GM18951 (cell line): ENCODE results near the gene SLCO2A1.

Experiments
- POLR2A ChIP-seq: IDR thresholded peaks from 4 replicates; pipeline ENCODE4 v1.6.1; 2011; ENCODE audit warnings: mild to moderate bottlenecking; ENCODE audit not compliant: insufficient read length, insufficient read depth; ENCODE audit errors: extremely low read depth
- in situ Hi-C: fragments of 300-500 bp; cut with MboI; formaldehyde crosslinking; loops from one replicate; pipeline ENCODE4 v1.12.0; 2022; ENCODE audit warnings: low sequenced_read_pairs, mixed read lengths, inconsistent platforms; ENCODE audit not compliant: unreplicated experiment

SLCO2A1 gene

GRCh38 chr3:134067531-134068161 is 37.9 kb upstream of the SLCO2A1 start:
- in situ Hi-C loops, result no loop called here
- TF ChIP-seq POLR2A, result no peak

GRCh38 chr3:134066651-134067530 is 37.2 kb upstream of the SLCO2A1 start:
- in situ Hi-C loops, result no loop called here
- TF ChIP-seq POLR2A, result no peak

DNA sequence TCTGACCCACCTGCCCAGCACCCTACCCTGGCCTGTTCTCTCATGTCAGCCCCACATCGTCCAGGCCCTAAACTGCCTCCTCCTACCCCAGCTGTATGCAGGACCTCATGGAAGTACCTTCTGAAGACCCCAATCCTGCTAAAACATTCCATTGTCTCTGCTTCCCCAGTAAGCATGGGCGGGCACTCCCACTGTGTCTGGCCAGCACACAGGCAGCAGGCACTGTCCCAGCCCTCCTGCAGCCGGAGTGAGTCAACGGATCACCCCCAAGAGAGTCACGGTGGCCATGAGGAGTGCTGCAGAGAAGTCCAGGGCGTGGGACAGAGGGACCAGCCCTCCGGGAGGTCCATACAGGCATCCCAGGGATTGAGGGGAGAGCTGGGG is 36.4 kb upstream of the SLCO2A1 start:
- no peak for TF ChIP-seq POLR2A
- in situ Hi-C loops, result no loop called here

- in situ Hi-C loops, result no loop called here
- no peak for TF ChIP-seq POLR2A
Observed at GRCh38 chr3:134065252-134066157, 35.8 kb upstream of the SLCO2A1 start.

- in situ Hi-C loops, result no loop called here
- no peak for TF ChIP-seq POLR2A
Observed at GRCh38 chr3:134064081-134064480, 34.4 kb upstream of the SLCO2A1 start.

DNA sequence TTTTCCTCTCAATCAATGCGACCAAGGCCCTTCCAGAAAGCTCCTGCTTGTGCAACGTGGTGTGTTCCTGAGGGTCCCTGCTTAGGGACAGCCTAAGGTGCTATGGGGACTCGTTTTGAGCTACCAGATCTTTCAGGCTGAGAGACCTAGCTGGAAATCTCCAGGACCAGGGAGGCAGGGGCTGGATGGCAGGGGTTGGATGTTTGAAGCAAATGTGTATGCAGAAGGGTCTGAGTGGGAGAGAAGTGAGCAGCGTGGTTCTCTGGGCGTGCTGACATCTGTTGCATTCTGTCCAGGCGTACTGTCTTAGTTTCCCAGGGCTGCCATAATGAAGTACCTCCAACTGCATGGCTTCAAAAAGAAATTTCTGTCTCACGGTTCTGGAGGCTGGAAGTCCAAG is 31.7 kb upstream of the SLCO2A1 start:
- in situ Hi-C loops, result no loop called here
- no peak for TF ChIP-seq POLR2A

DNA sequence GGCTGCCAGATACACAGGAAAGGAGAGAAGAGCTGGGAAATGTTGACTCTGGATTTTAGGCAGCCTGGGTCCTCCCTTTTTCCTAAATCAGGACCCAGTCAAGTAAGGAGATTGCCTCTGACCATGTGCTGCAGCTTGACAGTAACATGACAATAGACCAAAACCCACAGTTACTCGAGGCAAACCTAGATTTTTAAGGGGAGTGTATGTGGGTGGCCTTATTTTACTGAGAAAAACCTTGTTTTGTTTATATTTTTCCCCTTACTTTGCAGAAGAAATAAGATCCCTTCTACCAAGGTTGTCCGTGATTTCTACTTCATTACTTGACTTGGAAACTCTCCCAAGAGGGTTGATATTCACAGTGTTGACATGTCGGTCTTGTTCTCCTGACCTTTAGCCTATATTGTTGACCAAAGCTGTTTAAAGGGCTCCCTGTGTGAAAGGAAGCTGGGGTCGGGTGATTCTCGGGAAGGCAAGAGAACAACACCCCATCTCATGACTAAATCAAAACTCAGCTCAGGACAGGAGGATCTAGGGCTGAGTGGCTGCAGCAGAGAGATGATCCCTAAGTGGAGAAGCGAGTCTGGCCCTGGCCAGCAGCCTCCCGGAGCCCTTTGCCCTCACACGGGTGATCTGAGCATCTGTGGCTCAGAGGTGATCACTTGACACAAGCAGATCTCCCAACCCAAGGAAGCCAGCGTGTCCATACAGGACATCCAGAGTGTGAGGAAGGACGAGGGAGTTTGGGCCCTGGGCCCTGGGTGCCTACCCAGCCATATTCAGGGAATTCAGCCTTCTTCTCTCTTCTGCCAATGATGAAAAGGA is 31.0 kb upstream of the SLCO2A1 start:
- no peak for TF ChIP-seq POLR2A
- in situ Hi-C loops, result no loop called here

GRCh38 chr3:134059671-134060560 is 30.2 kb upstream of the SLCO2A1 start:
- TF ChIP-seq POLR2A, result no peak
- in situ Hi-C loops, result no loop called here

DNA sequence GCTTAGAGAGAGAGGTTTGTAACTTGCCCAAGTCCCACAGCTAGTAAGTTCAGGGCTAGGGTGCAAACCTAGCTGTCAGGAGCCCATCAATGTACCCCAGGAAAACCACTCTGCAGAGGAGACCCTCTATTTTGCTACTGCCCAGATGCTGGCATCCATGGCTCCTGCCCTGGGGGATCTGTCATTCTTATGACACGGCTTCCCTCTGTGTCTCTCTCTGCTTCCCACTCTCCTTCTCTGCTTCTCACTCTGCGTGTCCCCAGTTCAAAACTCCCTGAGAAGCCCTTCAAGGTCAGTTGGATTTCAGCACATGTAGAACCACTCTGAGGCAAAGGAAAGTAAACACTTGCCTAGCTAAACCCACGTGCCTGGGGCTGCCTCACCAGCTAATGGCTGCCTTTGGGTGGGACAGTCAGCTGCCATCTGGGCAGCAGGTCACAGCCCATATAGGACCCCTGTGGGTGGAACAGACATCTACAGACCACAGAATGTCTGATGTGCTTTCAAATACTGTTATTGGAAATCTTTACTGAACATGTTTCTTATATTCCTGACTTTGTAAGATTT is 29.4 kb upstream of the SLCO2A1 start:
- in situ Hi-C loops, result no loop called here
- TF ChIP-seq POLR2A, result no peak

DNA sequence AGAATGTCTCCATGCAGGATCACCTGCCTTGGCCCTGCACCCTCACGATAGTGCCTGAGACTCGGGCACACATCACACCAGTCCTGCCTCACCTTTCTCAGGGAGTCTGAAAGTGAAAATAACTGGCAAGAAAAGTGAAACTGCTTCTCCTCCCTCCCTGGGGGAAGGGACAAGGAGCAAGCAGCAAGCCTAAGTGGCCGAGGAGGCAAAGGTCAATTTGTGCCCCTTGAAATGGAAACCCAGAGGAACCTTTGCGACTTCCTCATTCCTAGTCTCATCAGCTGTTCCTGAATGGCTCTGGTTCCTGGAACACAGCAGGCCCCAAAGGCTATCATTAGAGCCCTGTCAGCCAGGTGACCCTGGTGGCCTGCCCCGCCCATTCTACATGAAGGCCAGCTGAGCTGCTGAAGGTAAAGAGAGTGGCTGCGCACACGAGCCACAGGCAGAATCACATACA is 28.0 kb upstream of the SLCO2A1 start:
- no peak for TF ChIP-seq POLR2A
- in situ Hi-C loops, result no loop called here

DNA sequence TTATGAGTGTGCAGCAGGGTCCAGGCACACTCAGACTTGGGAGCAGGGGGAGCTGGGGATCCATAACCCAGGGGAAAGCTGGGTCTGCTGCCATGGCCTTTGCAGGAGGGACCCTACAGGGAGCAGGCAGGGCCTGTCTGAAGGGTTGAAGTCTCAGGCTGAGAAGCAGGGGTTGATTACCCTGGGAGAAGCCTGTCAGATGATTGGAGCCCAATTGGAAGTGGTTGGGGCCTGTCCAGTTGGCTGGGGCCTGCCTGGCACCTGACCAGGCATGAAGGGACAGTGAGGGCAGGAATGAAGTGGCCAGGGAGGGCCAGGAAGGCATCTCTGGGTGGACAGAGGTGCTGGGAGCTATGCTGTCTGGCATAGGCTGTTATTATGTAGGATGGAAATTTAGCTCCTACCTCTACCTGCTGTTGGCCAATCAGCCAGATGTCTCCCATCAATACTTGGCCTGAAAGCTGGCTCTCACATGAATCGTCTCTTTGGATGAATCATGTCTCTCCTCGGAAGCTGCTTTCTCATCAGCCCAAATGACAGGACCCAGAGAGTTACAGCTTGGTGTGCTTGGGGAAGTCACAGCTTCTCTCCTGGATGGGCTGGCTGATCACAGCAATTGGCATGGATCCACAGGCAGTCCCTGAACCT is 27.4 kb upstream of the SLCO2A1 start:
- no peak for TF ChIP-seq POLR2A
- in situ Hi-C loops, result no loop called here
